ENCODE measurements around the gene RND2. TPM values are rescaled to one million over a fixed set of nuclear protein-coding genes. Genes with fewer than 3 reads are reported as not detected.

The RND2 gene
- total and polyA plus RNA-seq, 9 of the 15 experiments (the other 6 are each of a cell fraction or from before 2014, with no cell fraction given), result 0.15 to 1.9 (median 0.98) TPM

DNA sequence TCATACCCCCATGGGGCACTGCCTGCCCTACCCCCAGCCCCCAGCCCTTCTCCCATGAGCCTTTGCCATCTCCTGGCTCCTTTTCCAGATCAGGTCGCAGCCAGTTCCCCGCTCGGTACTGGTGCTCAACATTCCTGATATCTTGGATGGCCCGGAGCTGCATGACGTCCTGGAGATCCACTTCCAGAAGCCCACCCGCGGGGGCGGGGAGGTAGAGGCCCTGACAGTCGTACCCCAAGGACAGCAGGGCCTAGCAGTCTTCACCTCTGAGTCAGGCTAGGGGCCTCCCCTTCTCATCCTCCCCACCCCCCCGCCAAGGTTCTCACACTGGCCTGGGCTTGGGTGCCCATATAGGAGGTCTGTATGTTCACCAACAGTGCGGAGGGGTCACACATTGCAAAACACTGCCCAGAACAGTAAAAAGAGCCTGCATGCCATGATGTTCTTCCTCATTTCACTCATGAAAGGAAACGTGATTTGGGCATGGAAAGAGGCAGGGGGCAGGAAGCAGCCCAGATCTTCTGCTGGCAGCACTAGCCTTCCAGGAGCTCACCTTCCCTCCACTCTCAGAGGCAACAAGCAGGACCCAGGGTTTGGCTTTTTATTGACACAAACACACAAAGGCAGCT, 10.9 kb upstream of the RND2 start:
- ChIA-PET CTCF (ENCODE audit: low intra/inter-chr PET ratio) (no interaction called here), POLR2A (interaction anchor here (0.6 to 1.4 kb wide), 9 partner anchors 10 to 354 kb away, joined by 3 to 7 read pairs (median 4); partner anchors contain the start of gene RPL27)
- Histone ChIP-seq H3K36me3 (ENCODE audit: control insufficient read depth, insufficient read depth, low read length) (peaks cover 57% of the 10 kb centered on the region; the same call in 2 of the 3 replicates), H3K4me3 (no peak overlapping the region), H3K4me2 (ENCODE audit: insufficient read depth, low read length) (no peak overlapping the region), H3K9ac (ENCODE audit: insufficient read depth in 1 of 2, low read depth in 2 of 2, low read length in 2 of 2) (peak overlapping the region in 1 of 2 experiments; percentile 33; a peak in 2 of 4 replicates), H2AFZ (ENCODE audit: low read depth, low read length) (no peak overlapping the region), H4K20me1 (replicated peaks; ENCODE audit: control insufficient read depth, insufficient read depth, low read length) (peaks cover 10% of the 10 kb centered on the region; the same call in 1 of the 2 replicates), H3K79me2 (ENCODE audit: control insufficient read depth, insufficient read depth, low read length) (peaks cover 13% of the 10 kb centered on the region), H3K9me1 (ENCODE audit: control insufficient read depth, insufficient read depth, low read length) (peaks cover 10% of the 10 kb centered on the region), H3K9me3 (replicated peaks; ENCODE audit: control insufficient read depth, insufficient read depth, low read depth, low read length) (no peaks in the 10 kb centered on the region; the same call in 1 of the 2 replicates), H3K4me1 (replicated peaks in 1 of 2; ENCODE audit: control insufficient read depth in 2 of 2, insufficient read depth in 2 of 2, low read length in 2 of 2) (peaks cover 19 to 36% of the 10 kb centered on the region in 2 experiments), H3K27me3 (ENCODE audit: control insufficient read depth in 2 of 2, insufficient read depth in 2 of 2, low read length in 2 of 2) (no peaks in the 10 kb centered on the region), H3K27ac (ENCODE audit: extremely low read depth, low read depth, low read length) (no peak overlapping the region; the same call in 2 of the 3 replicates)
- BruUV-seq (replicated peaks), result no TSS peak
- intact Hi-C loops (cut with micrococcal nuclease), result no loop called here
- WGBS (ENCODE audit: insufficient coverage, low coverage, missing lambda C conversion rate), result 85% methylated on average over 10 of the region's 12 CpGs
- TF ChIP-seq POLR2G (IDR thresholded peaks at IDR 0.05; ENCODE audit: low read depth, low read length), result no peak
- TF ChIP-seq RBFOX2 (IDR thresholded peaks at IDR 0.05; ENCODE audit: low read depth, low read length), result peak; percentile 45; the same call in 1 of the 2 replicates
- no peak for TF ChIP-seq FOXP1 (CRISPR knock-in tag; IDR thresholded peaks at IDR 0.05)
- TF ChIP-seq, protein P1, sequence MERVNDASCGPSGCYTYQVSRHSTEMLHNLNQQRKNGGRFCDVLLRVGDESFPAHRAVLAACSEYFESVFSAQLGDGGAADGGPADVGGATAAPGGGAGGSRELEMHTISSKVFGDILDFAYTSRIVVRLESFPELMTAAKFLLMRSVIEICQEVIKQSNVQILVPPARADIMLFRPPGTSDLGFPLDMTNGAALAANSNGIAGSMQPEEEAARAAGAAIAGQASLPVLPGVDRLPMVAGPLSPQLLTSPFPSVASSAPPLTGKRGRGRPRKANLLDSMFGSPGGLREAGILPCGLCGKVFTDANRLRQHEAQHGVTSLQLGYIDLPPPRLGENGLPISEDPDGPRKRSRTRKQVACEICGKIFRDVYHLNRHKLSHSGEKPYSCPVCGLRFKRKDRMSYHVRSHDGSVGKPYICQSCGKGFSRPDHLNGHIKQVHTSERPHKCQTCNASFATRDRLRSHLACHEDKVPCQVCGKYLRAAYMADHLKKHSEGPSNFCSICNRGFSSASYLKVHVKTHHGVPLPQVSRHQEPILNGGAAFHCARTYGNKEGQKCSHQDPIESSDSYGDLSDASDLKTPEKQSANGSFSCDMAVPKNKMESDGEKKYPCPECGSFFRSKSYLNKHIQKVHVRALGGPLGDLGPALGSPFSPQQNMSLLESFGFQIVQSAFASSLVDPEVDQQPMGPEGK (CRISPR knock-in tag; IDR thresholded peaks at IDR 0.05; ENCODE audit: borderline replicate concordance), result 0 out of 2 replicates have a peak, but pooled peaks have one; percentile 18
- no peak for TF ChIP-seq CHD7 (IDR thresholded peaks at IDR 0.05; ENCODE audit: low read depth, low read length)
- no peak for TF ChIP-seq MXI1 (IDR thresholded peaks at IDR 0.05; ENCODE audit: low read depth, low read length)
- ATAC-seq (no peak; the same call in 2 of the 3 replicates), FAIRE-seq (no peak), DNase-seq (ENCODE audit: extremely low read depth in 1 of 4, low spot score in 3 of 4) (no peak)
- in situ Hi-C loops (cut with MboI), result loop anchor here (10.0 kb wide), 1 partner anchor 301 kb away; no protein-coding TSS in a partner anchor

Measured in K562 (cell line).